RPMI8226 (cell line): Measurements from ENCODE around the gene MYL9.

ENCODE experiments used
- DNase-seq: peaks from one replicate; pipeline ENCODE4 v3.0.0-alpha.2; 2015

The MYL9 gene

DNA sequence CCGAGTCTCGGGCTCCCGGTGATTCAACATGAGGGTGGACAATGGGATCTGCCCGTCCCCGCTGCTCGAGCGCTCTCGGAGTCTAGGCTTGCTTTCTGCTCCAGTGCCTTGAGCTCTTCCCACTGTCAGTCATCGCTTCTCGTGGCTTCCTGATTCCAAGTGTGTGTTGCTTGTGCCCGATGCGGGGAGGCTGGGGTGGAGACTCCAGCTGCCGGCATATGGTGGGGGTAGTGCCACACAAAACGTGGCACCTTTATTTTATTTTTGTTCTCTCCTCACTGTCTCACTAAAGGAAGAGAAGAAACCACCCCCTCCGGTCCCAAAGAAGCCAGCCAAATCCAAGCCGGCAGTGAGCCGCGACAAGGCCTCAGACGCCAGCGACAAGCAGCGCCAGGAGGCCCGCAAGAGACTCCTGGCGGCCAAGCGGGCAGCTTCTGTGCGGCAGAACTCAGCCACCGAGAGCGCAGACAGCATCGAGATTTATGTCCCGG lies 14.8 kb upstream of the MYL9 start:
- no peak for DNase-seq

DNA sequence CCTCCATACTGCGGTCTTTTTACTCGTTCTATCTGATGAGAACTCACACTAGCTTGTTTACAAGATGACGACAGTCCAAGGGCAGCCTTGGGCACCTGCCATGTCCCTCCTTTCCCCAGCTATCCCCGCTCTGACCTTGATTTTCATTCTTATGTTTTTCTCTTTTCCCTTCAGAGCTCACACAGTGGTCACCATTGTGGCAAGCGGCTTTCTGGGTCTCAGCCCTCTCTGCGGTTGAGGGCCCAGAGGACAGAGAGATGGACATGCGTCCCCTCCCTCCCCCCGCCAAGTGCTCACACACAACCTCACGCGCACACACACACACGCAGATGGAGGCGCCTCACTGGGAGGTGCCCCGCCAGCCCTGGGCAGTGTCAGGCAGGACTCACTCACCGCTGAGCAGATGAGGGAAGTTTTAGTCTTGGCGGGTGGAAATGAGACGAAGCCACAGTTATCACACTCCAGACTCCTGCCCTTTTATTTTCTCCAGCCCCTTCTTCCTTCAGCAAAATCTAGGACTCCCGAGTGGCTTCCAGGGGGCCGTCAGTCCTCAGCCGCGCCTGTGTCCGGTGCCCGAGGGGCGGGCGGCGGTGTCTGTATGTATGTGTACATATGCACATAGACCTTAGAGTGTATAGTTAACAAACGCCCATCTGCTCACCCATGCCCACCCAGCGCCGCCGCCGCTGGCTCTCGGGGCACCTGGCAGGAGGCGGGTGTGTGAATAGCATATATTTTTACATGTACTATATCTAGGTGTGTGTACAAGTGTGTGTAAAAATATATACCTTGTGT lies 13.8 kb upstream of the MYL9 start:
- no peak for DNase-seq

- DNase-seq = no peak
Measured at GRCh38 chr20:36528176-36528874, 13.0 kb upstream of the MYL9 start.

GRCh38 chr20:36528875-36529417 lies 12.4 kb upstream of the MYL9 start:
- DNase-seq = no peak

DNA sequence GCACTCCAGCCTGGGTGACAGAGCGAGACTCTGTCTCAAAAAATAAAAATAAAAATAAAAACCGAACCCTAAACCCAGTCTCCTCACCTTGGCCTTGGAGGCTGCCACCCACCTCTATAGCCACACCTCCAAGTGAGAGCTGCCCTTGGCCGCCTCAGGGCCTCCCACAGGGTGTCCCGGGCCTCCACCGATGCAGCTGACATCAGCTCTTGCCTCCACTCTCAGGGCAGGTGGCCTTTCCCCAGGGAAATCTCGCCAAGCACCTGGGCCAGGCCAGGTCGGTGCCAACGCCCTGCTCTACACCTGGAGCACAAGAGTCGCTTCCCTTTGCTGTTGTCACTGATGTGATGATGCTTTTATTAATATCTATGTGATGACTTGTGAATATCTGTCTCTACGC lies 8.9 kb upstream of the MYL9 start:
- peak; percentile 85 for DNase-seq

- DNase-seq = no peak
Measured at GRCh38 chr20:36532822-36533221, 8.5 kb upstream of the MYL9 start.

GRCh38 chr20:36538026-36538722 lies 3.1 kb upstream of the MYL9 start:
- DNase-seq = no peak

DNA sequence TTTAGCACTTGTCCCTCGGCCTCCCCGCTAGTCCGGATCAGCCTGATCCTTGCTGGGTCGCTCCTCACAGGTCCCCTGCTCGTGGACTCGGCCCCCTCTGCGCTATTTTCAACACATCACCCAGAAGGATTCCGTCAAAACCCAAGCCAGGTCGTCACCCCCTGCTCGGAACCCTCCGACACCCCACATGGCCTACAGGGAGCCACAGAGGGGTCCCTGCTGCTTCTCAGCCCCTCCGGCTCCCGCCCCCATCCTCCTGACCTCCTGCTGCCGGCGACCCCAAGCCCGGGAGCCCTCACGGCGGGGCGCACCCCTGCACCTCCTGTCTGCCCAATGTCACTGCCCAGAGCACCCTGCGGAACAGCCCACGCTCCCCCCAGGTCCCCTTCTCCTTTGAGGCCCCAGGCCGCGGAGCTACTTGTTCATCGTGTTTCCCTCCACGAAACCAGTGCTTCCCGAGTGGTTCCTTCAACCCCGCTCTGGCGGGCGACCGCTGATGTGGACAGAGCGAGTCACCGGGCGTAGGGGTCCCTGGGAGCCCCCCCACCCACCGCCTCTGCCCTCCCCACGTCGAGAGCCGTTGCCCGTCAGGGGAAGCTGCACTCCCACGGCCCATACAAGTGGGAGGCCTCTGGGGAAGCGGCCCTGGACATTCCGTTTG lies 638 bp upstream of the MYL9 start:
- no peak for DNase-seq

- DNase-seq = no peak
Measured at GRCh38 chr20:36541768-36542488, 609 bp downstream of the MYL9 start.

- DNase-seq = no peak
Measured at GRCh38 chr20:36542516-36543183, 1.3 kb downstream of the MYL9 start.

- DNase-seq = no peak
Measured at GRCh38 chr20:36543184-36544133, 2.1 kb downstream of the MYL9 start.

GRCh38 chr20:36544134-36545018 lies 3.1 kb downstream of the MYL9 start:
- DNase-seq = no peak

GRCh38 chr20:36546111-36546736 lies 4.9 kb downstream of the MYL9 start:
- no peak for DNase-seq

- DNase-seq = no peak
Measured at GRCh38 chr20:36547186-36548005, 6.1 kb downstream of the MYL9 start.

DNA sequence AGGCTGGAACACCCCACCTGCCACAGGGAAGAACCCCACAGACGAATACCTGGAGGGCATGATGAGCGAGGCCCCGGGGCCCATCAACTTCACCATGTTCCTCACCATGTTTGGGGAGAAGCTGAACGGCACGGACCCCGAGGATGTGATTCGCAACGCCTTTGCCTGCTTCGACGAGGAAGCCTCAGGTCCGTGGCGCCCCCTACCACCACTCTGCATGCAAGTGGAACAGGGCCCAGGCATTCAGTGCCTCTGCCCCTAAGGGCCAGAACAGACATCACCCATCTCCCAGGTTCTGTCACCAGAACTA lies 6.6 kb downstream of the MYL9 start:
- peak; percentile 35 for DNase-seq

- DNase-seq = no peak
Measured at GRCh38 chr20:36548704-36549627, 7.6 kb downstream of the MYL9 start.

GRCh38 chr20:36549628-36549941 lies 8.3 kb downstream of the MYL9 start:
- no peak for DNase-seq
